ENCODE data around the gene DSG2. TPM values are rescaled to one million over a fixed set of nuclear protein-coding genes. Genes with fewer than 3 reads are reported as not detected.

Gene DSG2
- polyA plus RNA-seq, 4 donors = 12.3 to 58.3 (median 48.1) TPM

- no peak for DNase-seq (ENCODE audit: low read depth in 4 of 4, low spot score in 3 of 4)
Measured at GRCh38 chr18:31583185-31583854, 85.3 kb downstream of the DSG2 start.

- DNase-seq (ENCODE audit: low read depth in 4 of 4, low spot score in 3 of 4) = no peak
Measured at GRCh38 chr18:31585991-31586390, 88.0 kb downstream of the DSG2 start.

- DNase-seq (ENCODE audit: low read depth in 4 of 4, low spot score in 3 of 4) = no peak
Measured at GRCh38 chr18:31586616-31587015, 88.6 kb downstream of the DSG2 start.

DNA sequence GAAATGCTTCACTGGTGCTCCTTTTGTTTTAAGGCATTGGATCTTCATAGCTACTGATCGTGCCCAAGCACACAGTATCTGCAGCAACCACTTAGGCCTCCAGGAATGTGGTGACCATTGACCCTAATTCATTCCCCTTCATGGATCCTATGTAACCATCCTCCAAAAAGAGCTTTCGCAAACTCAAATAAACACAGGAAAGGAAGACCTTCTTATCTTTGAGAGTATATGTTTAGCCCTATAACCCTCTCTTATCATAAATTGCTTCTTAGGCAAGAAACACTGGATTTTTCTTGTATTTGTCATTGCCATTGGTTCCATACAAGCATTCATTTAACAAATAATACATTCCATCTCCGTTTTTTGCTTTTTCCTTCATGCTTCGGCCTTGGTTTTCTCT is 89.6 kb downstream of the DSG2 start:
- no peak for DNase-seq (ENCODE audit: low read depth in 4 of 4, low spot score in 3 of 4)

DNA sequence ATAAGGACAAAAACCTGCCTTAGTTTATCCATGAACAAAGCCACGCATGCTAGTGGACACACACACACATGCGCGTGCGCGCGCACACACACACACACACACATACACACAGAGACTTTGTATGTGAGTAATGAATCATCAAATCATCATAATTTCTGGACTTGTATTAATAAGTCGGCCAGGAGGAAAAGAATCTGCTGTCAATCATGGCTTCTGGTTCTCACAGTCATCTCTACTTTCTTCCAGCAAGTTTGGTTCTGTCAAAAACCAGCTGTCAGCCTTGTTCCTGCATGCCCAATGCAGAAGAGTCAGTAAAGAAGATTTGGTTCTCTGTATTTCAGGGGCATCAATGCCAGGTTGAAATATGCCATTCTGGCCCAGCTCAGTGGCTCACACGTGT is 92.6 kb downstream of the DSG2 start:
- DNase-seq (ENCODE audit: low read depth in 4 of 4, low spot score in 3 of 4) = no peak

DNA sequence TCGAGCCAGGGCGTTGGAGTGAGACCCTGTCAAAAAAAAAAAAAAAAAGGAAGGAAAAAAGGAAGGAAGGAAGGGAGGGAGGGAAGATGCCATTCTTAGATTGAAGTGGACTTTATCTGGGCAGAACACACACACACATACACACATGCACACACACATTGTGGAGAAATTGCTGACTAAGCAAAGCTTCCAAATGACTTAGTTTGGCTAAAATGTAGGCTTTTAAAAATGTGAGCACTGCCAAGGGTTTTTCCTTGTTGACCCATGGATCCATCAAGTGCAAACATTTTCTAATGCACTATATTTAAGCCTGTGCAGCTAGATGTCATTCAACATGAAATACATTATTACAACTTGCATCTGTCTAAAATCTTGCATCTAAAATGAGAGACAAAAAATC is 93.1 kb downstream of the DSG2 start:
- no peak for DNase-seq (ENCODE audit: low read depth in 4 of 4, low spot score in 3 of 4)

GRCh38 chr18:31591628-31592027 is 93.7 kb downstream of the DSG2 start, which contains the start of gene TTR:
TSS of gene TTR (plus strand) at chr18:31591877. CDS start at chr18:31591903, 26 bp downstream.
- no peak for DNase-seq (ENCODE audit: low read depth in 4 of 4, low spot score in 3 of 4)

DNA sequence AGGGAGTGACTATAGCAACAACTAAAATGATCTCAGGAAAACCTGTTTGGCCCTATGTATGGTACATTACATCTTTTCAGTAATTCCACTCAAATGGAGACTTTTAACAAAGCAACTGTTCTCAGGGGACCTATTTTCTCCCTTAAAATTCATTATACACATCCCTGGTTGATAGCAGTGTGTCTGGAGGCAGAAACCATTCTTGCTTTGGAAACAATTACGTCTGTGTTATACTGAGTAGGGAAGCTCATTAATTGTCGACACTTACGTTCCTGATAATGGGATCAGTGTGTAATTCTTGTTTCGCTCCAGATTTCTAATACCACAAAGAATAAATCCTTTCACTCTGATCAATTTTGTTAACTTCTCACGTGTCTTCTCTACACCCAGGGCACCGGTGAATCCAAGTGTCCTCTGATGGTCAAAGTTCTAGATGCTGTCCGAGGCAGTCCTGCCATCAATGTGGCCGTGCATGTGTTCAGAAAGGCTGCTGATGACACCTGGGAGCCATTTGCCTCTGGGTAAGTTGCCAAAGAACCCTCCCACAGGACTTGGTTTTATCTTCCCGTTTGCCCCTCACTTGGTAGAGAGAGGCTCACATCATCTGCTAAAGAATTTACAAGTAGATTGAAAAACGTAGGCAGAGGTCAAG is 94.7 kb downstream of the DSG2 start:
- DNase-seq (ENCODE audit: low read depth in 4 of 4, low spot score in 3 of 4) = no peak

DNA sequence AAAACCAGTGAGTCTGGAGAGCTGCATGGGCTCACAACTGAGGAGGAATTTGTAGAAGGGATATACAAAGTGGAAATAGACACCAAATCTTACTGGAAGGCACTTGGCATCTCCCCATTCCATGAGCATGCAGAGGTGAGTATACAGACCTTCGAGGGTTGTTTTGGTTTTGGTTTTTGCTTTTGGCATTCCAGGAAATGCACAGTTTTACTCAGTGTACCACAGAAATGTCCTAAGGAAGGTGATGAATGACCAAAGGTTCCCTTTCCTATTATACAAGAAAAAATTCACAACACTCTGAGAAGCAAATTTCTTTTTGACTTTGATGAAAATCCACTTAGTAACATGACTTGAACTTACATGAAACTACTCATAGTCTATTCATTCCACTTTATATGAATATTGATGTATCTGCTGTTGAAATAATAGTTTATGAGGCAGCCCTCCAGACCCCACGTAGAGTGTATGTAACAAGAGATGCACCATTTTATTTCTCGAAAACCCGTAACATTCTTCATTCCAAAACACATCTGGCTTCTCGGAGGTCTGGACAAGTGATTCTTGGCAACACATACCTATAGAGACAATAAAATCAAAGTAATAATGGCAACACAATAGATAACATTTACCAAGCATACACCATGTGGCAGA is 97.3 kb downstream of the DSG2 start:
- DNase-seq (ENCODE audit: low read depth in 4 of 4, low spot score in 3 of 4) = no peak

DNA sequence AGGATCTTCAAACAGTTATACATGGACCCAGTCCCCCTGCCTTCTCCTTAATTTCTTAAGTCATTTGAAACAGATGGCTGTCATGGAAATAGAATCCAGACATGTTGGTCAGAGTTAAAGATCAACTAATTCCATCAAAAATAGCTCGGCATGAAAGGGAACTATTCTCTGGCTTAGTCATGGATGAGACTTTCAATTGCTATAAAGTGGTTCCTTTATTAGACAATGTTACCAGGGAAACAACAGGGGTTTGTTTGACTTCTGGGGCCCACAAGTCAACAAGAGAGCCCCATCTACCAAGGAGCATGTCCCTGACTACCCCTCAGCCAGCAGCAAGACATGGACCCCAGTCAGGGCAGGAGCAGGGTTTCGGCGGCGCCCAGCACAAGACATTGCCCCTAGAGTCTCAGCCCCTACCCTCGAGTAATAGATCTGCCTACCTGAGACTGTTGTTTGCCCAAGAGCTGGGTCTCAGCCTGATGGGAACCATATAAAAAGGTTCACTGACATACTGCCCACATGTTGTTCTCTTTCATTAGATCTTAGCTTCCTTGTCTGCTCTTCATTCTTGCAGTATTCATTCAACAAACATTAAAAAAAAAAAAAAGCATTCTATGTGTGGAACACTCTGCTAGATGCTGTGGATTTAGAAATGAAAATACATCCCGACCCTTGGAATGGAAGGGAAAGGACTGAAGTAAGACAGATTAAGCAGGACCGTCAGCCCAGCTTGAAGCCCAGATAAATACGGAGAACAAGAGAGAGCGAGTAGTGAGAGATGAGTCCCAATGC is 98.3 kb downstream of the DSG2 start:
- no peak for DNase-seq (ENCODE audit: low read depth in 4 of 4, low spot score in 3 of 4)

- no peak for DNase-seq (ENCODE audit: low read depth in 4 of 4, low spot score in 3 of 4)
Measured at GRCh38 chr18:31598021-31598805, 100.2 kb downstream of the DSG2 start.

Other genes with a start within 250 kb of the DSG2 start
- gene DSG1, start 180.0 kb upstream of the DSG2 start, polyA plus RNA-seq (ENCODE audit: insufficient read length in 4 of 4) = under 1 TPM; 0.06 to 0.18 (median 0.08) TPM
- gene DSG4, start 121.4 kb upstream of the DSG2 start, polyA plus RNA-seq (ENCODE audit: insufficient read length in 4 of 4) = under 1 TPM in 3 of 4 donors, not detected in 1; 0.04 to 0.05 (median 0.04) TPM
- gene DSG3, start 50.4 kb upstream of the DSG2 start, polyA plus RNA-seq (ENCODE audit: insufficient read length in 4 of 4) = not detected
- gene TTR, start 93.7 kb downstream of the DSG2 start, polyA plus RNA-seq (ENCODE audit: insufficient read length in 4 of 4) = 10 to 100 TPM in 1 of 4 donors, under 1 TPM in 2, not detected in 1; 0.46 to 15.8 (median 0.50) TPM
- gene B4GALT6, start 186.4 kb downstream of the DSG2 start, polyA plus RNA-seq (ENCODE audit: insufficient read length in 4 of 4) = 10 to 100 TPM; 10.5 to 23.1 (median 17.0) TPM